Measurements from ENCODE around the gene MKX. TPM values are rescaled to one million over a fixed set of nuclear protein-coding genes. Genes with fewer than 3 reads are reported as not detected.

MKX gene
- total RNA-seq, 6 donors from 2014 or later = 0.30 to 4.1 (median 1.2) TPM; not detected in 1

GRCh38 chr10:27743012-27743876 is 2.4 kb downstream of the MKX start:
- ATAC-seq (ENCODE audit: low FRiP score in 2 of 2) = peak; percentile 21 to 36
- H3K36me3 ChIP-seq = no peaks in the 10 kb centered on the region
- peaks cover 0 to 62% (median 29%) of the 10 kb centered on the region in 4 donors for H3K27me3 ChIP-seq
- DNase-seq = peak in 1 of 2 donors; percentile 89
- peak overlapping the region; percentile 25 to 75 (median 64) for H3K4me3 ChIP-seq
- H3K9me3 ChIP-seq = no peaks in the 10 kb centered on the region
- peaks cover 48 to 58% (median 57%) of the 10 kb centered on the region in 4 donors for H3K4me1 ChIP-seq
- WGBS, 2 donors = 4 to 8% methylated on average over 16 to 36 of the region's 75 CpGs
- H3K27ac ChIP-seq = peak overlapping the region; percentile 65 to 84 (median 70)
- TF ChIP-seq EP300 (IDR thresholded peaks at IDR 0.05) (no peak), CTCF (IDR thresholded peaks at IDR 0.05) (no peak)

GRCh38 chr10:27742195-27743011 is 3.2 kb downstream of the MKX start:
- Histone ChIP-seq H3K27me3 (peaks cover 0 to 57% (median 29%) of the 10 kb centered on the region in 4 donors), H3K36me3 (no peaks in the 10 kb centered on the region)
- ATAC-seq (ENCODE audit: low FRiP score in 2 of 2) = peak; percentile 90 to 95

GRCh38 chr10:27741173-27742091 is 4.2 kb downstream of the MKX start:
- Histone ChIP-seq H3K36me3 (no peaks in the 10 kb centered on the region), H3K9me3 (no peaks in the 10 kb centered on the region), H3K27me3 (peaks cover 0 to 49% (median 26%) of the 10 kb centered on the region in 4 donors), H3K4me3 (peak overlapping the region in 3 of 4 donors; percentile 56 to 75 (median 73)), H3K4me1 (peaks cover 45 to 55% (median 52%) of the 10 kb centered on the region in 4 donors), H3K27ac (no peak overlapping the region)
- TF ChIP-seq POLR2A (IDR thresholded peaks at IDR 0.05) (no peak), CTCF (IDR thresholded peaks at IDR 0.05) (no peak), POLR2AphosphoS5 (IDR thresholded peaks at IDR 0.05) (no peak), EP300 (IDR thresholded peaks at IDR 0.05) (no peak)
- 16 to 18% methylated on average over 45 to 55 of the region's 55 CpGs for WGBS, 2 donors
- no peak for ATAC-seq (ENCODE audit: low FRiP score in 2 of 2)
- peak; percentile 22 to 80 for DNase-seq

More at GRCh38 chr10:27742195-27743011, 3.2 kb downstream of the MKX start:
- H3K9me3 ChIP-seq = no peaks in the 10 kb centered on the region
- DNase-seq = peak; percentile 84 to 96
- peak overlapping the region; percentile 65 to 84 (median 70) for H3K27ac ChIP-seq
- WGBS, 2 donors = 1 to 3% methylated on average over 21 to 46 of the region's 75 CpGs
- peak overlapping the region; percentile 25 to 75 (median 64) for H3K4me3 ChIP-seq
- peaks cover 48 to 58% (median 57%) of the 10 kb centered on the region in 4 donors for H3K4me1 ChIP-seq
- TF ChIP-seq POLR2A (IDR thresholded peaks at IDR 0.05) (peak in 2 of 4 donors; percentile 27 to 31), EP300 (IDR thresholded peaks at IDR 0.05) (no peak), POLR2AphosphoS5 (IDR thresholded peaks at IDR 0.05) (peak in 1 of 2 donors; percentile 15), CTCF (IDR thresholded peaks at IDR 0.05) (peak; percentile 64 to 88 (median 76))

- no peak for TF ChIP-seq CTCF (IDR thresholded peaks at IDR 0.05)
- no peak for TF ChIP-seq POLR2AphosphoS5 (IDR thresholded peaks at IDR 0.05)
- no peak for TF ChIP-seq EP300 (IDR thresholded peaks at IDR 0.05)
- TF ChIP-seq POLR2A (IDR thresholded peaks at IDR 0.05) = no peak
- H3K4me3 ChIP-seq = no peak overlapping the region
- ATAC-seq (ENCODE audit: low FRiP score in 2 of 2) (no peak), DNase-seq (no peak)
- H3K4me1 ChIP-seq = peaks cover 0 to 4% (median 3%) of the 10 kb centered on the region in 4 donors
- 81 to 96% methylated on average over 1 of the region's 1 CpG for WGBS, 2 donors
- no peaks in the 10 kb centered on the region for H3K9me3 ChIP-seq
- no peaks in the 10 kb centered on the region for H3K36me3 ChIP-seq
- H3K27me3 ChIP-seq = peaks cover 0 to 7% (median 0%) of the 10 kb centered on the region in 4 donors
- no peak overlapping the region for H3K27ac ChIP-seq
Measured at GRCh38 chr10:27736396-27736795, 9.2 kb downstream of the MKX start.

Data from upper lobe of left lung (tissue), 6 donors.